GM21381 (cell line): Measurements from ENCODE around the gene DOCK3.
"Not testable (repeated sequence)": the region's sequence is repeated elsewhere in the genome, so short reads cannot be mapped to it uniquely, and the experiment has no call there.

Experiments
- ATAC-seq: cut with Tn5 transposase; IDR thresholded peaks from one replicate; pipeline ENCODE4 v1.9.1; 2021; ENCODE audit warnings: mild to moderate bottlenecking, moderate library complexity; ENCODE audit not compliant: unreplicated experiment

DOCK3 gene

GRCh38 chr3:51380601-51381332 is 706.0 kb downstream of the DOCK3 start:
- no peak for ATAC-seq

- ATAC-seq: no peak
Observed at GRCh38 chr3:51381333-51381705, 706.6 kb downstream of the DOCK3 start.

GRCh38 chr3:51382076-51382745 is 707.5 kb downstream of the DOCK3 start:
- ATAC-seq: no peak

DNA sequence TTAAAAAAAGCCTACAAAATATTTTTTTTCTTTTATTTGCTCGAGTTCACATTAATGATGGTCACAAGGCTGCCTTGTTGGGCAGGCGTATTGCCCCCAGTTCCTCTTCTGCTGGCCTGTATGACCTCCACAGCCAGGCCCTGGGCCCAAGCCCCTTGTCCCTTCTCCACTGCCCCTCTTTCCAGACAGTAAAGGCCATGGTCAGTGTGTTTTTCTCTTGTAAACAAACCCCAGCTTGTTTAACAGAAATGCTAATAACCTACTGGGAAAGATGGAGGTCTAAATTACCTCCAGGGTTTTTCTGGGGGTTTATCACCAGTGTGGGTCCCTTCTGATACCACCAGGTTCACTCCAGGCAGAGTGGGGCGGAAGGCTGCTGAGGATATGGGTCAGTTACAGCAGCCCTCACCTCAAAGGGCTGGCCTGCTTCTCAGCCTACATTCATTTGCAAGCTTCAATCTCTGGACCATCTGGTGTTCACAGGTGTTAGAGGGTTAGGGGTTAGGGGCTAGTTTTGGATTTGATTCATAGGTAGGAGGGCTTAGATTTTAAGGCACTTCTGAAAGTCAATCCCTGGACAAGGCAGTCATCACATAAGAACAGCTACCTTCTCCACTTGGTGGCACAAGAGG is 708.3 kb downstream of the DOCK3 start:
- no peak for ATAC-seq

DNA sequence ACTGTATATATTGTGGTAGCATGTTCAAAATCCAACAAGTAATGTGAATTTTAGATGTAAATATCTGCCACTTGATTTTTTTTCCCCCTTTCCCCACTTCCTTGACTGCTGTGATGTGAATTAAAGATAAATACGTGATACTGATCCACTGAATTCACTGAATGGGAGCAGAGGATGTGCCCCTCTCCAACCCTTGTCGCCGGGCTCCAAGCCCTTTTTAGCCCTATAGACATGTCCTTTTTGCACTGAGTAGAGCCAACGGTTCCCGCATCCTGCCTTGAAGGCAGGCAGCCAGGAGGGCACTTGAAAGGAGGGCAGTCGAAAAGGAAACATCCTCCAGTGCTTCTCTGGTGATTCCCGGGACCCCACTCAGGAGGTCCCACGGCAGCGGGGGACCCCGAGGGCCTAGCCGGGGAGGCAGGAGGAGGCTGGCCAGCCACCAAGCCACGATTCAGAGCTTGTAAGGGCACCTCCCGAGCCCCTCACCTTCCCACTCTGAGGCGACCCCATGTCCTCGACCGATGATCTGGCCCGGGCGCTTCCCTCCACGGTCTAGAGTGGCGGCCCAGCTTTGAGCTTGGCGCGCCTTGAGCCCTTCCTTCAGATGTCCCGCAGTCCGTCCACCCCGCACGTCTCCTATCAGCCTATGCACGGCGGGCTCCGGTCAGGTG is 709.5 kb downstream of the DOCK3 start:
- ATAC-seq: no peak

GRCh38 chr3:51384726-51385473 is 710.2 kb downstream of the DOCK3 start, which contains the start of gene MANF:
MANF (plus strand) TSS chr3:51385291; CDS start chr3:51385343, 52 bp downstream.
- ATAC-seq: peak; percentile 95

DNA sequence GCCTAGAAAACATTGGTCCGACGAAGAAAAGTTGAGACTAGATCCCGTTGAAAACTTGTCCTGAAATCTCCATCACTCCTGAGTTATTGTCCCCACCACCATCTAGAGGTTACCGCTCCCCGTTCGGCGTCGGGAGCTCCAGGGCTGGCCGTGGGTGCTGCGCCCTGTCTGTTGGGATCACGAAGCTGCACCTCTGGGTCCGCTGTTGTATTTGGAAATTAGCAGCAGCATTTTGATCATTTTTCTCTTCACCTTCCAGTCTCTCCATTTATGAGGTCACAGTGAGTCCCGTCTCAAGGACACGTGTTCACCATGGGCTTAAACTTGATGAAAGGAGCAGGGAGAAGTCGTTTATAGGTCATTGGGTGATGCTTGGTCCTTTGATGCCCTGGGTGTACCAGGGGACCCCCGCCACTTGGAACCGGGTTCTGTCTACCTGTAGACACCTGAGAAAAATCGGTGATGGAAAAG is 710.9 kb downstream of the DOCK3 start:
- no peak for ATAC-seq

DNA sequence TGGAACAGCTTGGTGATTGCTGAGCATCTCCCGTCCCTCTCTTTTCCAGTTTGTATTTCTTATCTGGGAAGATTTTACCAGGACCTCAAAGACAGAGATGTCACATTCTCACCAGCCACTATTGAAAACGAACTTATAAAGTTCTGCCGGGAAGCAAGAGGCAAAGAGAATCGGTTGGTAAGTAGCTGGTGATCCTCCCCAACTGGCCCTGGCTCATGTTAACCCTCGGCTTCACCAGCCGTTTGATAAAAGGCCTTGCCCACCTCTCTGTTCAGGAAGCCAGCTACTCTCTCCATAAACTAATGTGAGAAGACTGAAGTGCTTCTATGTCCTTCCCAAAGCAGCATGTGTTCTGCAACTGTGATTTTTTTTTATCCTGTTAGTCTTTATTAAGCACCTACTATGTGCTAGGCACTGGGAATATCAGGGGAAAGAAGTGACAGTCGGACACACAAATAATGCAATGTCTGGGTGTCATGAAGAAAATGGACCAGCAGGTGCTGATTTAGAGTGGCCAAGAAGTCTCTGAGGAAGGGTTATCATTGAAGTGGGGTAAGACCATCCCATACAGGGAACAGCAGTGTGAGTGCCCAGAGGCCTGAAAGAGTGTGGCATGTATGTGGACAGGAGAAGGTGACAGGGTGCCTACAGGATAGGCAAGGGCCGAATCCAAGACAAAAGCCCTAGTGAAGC is 711.6 kb downstream of the DOCK3 start:
- no peak for ATAC-seq

DNA sequence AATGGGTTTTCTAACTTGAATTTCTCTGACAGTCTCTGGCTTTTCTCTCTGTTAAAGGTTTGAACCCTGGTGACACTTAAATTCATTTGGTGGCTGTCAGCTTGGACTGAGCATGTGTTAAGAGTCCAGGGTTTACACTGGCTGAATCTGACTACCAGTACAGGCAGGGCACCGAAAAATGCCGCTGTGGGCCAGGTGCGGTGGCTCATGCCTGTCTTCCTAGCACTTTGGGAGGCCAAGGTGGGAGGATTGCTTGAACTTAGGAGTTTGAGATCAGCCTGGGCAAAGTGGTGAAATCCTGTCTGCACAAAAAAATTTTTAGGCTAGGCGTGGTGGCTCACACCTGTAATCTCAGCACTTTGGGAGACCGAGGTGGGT is 712.1 kb downstream of the DOCK3 start:
- no peak for ATAC-seq

DNA sequence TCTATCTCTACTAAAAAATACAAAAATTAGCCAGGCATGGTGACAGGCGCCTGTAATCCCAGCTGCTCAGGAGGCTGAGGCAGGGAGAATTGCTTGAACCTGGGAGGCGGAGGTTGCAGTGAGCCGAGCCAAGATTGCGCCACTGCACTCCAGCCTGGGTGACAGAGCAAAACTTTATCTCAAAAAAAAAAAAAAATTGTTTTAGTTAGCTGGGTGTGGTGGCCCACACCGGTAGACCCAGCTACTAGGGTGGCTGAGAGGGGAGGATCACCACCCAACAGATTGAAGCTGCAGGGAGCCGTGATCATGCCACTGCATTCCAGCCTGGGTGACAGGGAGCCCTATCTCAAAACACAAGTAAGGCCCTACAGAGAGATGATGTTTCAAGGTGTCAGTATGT is 712.6 kb downstream of the DOCK3 start:
- ATAC-seq: not testable (repeated sequence)

GRCh38 chr3:51388286-51389029 is 713.7 kb downstream of the DOCK3 start:
- ATAC-seq: no peak

GRCh38 chr3:51389423-51390183 is 714.9 kb downstream of the DOCK3 start:
- no peak for ATAC-seq

DNA sequence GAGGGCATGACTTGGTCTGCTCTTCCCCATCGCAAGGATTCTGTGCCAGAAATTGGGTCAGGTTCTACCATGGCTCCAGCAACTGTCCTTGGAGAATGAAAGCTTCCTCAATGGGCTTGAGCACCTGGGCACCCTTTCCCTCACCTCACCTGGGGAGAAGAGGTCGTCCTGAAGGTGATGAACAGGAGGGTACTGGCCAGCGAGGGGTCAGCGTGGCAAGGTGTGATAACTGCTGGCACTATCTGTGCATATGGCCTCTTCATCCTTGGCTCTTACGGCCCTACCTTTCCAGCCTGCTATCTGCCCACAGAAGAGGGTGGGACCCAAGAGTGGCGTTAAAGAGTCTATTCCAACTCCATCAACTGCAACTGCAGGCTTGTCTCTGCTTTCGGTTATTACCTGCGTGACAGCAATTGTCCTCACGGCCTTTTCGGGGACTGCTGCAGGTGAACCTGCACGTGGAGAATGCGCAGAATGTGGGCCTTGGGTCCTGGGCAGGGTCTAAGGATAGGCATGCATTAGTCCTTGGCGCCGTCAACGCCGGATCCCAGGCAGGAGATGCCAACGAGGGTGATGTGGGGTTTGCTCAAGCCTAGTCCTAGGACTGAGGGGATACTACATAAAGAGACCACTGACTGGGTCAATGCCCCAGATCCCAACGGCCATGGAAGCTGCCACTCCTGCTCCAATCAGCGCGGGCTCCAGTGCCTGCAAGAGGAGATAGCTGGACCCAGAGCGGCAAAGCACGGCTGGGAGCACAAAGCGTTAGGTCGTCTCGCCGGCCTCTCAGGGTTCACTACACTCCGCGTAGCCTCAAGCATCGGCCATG is 715.7 kb downstream of the DOCK3 start:
- peak; percentile 8 for ATAC-seq

- peak; percentile 91 for ATAC-seq
Observed at GRCh38 chr3:51391075-51391565, 716.4 kb downstream of the DOCK3 start, which contains the start of gene RBM15B. RBM15B (plus strand) TSS chr3:51391285; CDS start chr3:51391400, 115 bp downstream.

GRCh38 chr3:51391566-51392354 is 717.0 kb downstream of the DOCK3 start:
- peak; percentile 21 for ATAC-seq

- no peak for ATAC-seq
Observed at GRCh38 chr3:51392355-51393133, 717.8 kb downstream of the DOCK3 start.
